H9 (cell line): ENCODE measurements around the gene LIPE. TPM values are rescaled to one million over a fixed set of nuclear protein-coding genes. Genes with fewer than 3 reads are reported as not detected.

Experiments
- DNase-seq: peaks from one replicate; pipeline ENCODE4 v3.0.0-alpha.2; 2017
- H2AFZ ChIP-seq: one replicate; pipeline ENCODE4 v1.6.1; 2013; ENCODE audit warnings: mild to moderate bottlenecking, low read length, control low read depth, moderate library complexity
- H2AK5ac ChIP-seq: 2 replicates; pipeline ENCODE4 v1.6.1; 2013; ENCODE audit warnings: low read length, control low read depth, mixed read lengths; ENCODE audit not compliant: insufficient read length
- H2BK120ac ChIP-seq: one replicate; pipeline ENCODE4 v1.6.1; 2013; ENCODE audit warnings: low read depth, mild to moderate bottlenecking, low read length, control low read depth, inconsistent platforms; ENCODE audit not compliant: poor library complexity, severe bottlenecking
- H2BK12ac ChIP-seq: 2 replicates; pipeline ENCODE4 v1.6.1; 2013; ENCODE audit warnings: low read length, control low read depth, mixed read lengths, low read depth; ENCODE audit not compliant: insufficient read length
- H2BK15ac ChIP-seq: 2 replicates; pipeline ENCODE4 v1.6.1; 2013; ENCODE audit warnings: low read depth, low read length, control low read depth
- H2BK20ac ChIP-seq: one replicate; pipeline ENCODE4 v1.6.1; 2013; ENCODE audit warnings: low read depth, mild to moderate bottlenecking, low read length, control low read depth, inconsistent platforms; ENCODE audit not compliant: poor library complexity, severe bottlenecking
- H2BK5ac ChIP-seq: 2 replicates; pipeline ENCODE4 v1.6.1; 2013; ENCODE audit warnings: low read length, control low read depth, mixed read lengths; ENCODE audit not compliant: insufficient read length
- H3K14ac ChIP-seq: 2 replicates; pipeline ENCODE4 v1.6.1; 2013; ENCODE audit warnings: low read length, control low read depth; ENCODE audit not compliant: insufficient read depth
- H3K18ac ChIP-seq: 2 replicates; pipeline ENCODE4 v1.6.1; 2013; ENCODE audit warnings: low read depth, mild to moderate bottlenecking, mixed read lengths, low read length, control low read depth; ENCODE audit not compliant: insufficient read length
- H3K23ac ChIP-seq: 2 replicates; pipeline ENCODE4 v1.6.1; 2013; ENCODE audit warnings: low read length, control low read depth, mixed read lengths, low read depth; ENCODE audit not compliant: insufficient read length
- H3K23me2 ChIP-seq: 2 replicates; pipeline ENCODE4 v1.6.1; 2013; ENCODE audit warnings: low read depth, mild to moderate bottlenecking, mixed read lengths, low read length, control low read depth; ENCODE audit not compliant: insufficient read length, poor library complexity, severe bottlenecking
- H3K27ac ChIP-seq: 2 replicates; pipeline ENCODE4 v1.5.1; 2013; ENCODE audit warnings: low read length, control low read depth, mixed read lengths, low read depth; ENCODE audit not compliant: insufficient read length
- H3K27me3 ChIP-seq: 2 replicates; pipeline ENCODE4 v1.6.1; 2013; ENCODE audit warnings: low read length, control low read depth, inconsistent platforms; ENCODE audit not compliant: insufficient read depth
- H3K4ac ChIP-seq: 2 replicates; pipeline ENCODE4 v1.6.1; 2013; ENCODE audit warnings: low read depth, mild to moderate bottlenecking, control low read depth, inconsistent platforms, low read length, moderate library complexity
- H3K4me1 ChIP-seq: 2 replicates; pipeline ENCODE4 v1.6.1; 2013; ENCODE audit warnings: low read length, control low read depth, inconsistent platforms; ENCODE audit not compliant: insufficient read depth
- H3K4me2 ChIP-seq: 2 replicates; pipeline ENCODE4 v1.6.1; 2013; ENCODE audit warnings: low read length, control low read depth, mixed read lengths; ENCODE audit not compliant: insufficient read length, insufficient read depth
- H3K56ac ChIP-seq: 2 replicates; pipeline ENCODE4 v1.6.1; 2013; ENCODE audit warnings: low read depth, mild to moderate bottlenecking, mixed read lengths, low read length, control low read depth; ENCODE audit not compliant: insufficient read length
- H3K79me1 ChIP-seq: 2 replicates; pipeline ENCODE4 v1.6.1; 2013; ENCODE audit warnings: low read depth, mild to moderate bottlenecking, moderate library complexity, low read length, control low read depth, inconsistent platforms; ENCODE audit not compliant: insufficient read depth, poor library complexity, severe bottlenecking
- H3K79me2 ChIP-seq: 2 replicates; pipeline ENCODE4 v1.6.1; 2013; ENCODE audit warnings: low read length, control low read depth, inconsistent platforms; ENCODE audit not compliant: insufficient read depth
- H3K9ac ChIP-seq: 2 replicates; pipeline ENCODE4 v1.6.1; 2013; ENCODE audit warnings: low read length, control low read depth, mixed read lengths; ENCODE audit not compliant: insufficient read length; ENCODE audit errors: extremely low read depth
- H3K9me3 ChIP-seq: one replicate; pipeline ENCODE4 v1.6.1; 2013; ENCODE audit warnings: low read depth, low read length, inconsistent platforms; ENCODE audit not compliant: control insufficient read depth
- H3T11ph ChIP-seq: one replicate; pipeline ENCODE4 v1.6.1; 2013; ENCODE audit warnings: mild to moderate bottlenecking, low read length, control low read depth, inconsistent platforms
- H4K20me1 ChIP-seq: one replicate; pipeline ENCODE4 v1.6.1; 2013; ENCODE audit not compliant: control insufficient read depth, insufficient read length, insufficient read depth
- H4K5ac ChIP-seq: 2 replicates; pipeline ENCODE4 v1.6.1; 2013; ENCODE audit warnings: low read depth, mild to moderate bottlenecking, mixed read lengths, low read length, control low read depth; ENCODE audit not compliant: insufficient read length
- H4K8ac ChIP-seq: replicated peaks from 2 replicates; pipeline ENCODE4 v1.6.1; 2013; ENCODE audit warnings: low read length, control low read depth, mixed read lengths, low read depth; ENCODE audit not compliant: insufficient read length
- H4K91ac ChIP-seq: 2 replicates; pipeline ENCODE4 v1.6.1; 2013; ENCODE audit warnings: low read depth, mild to moderate bottlenecking, moderate library complexity, mixed read lengths, low read length, control low read depth; ENCODE audit not compliant: insufficient read length
- H3K27ac Mint-ChIP-seq, 3 experiments: 2 replicates in 2 of 3; 3 replicates in 1 of 3; pipeline ENCODE4 v1.8.0; 2020 to 2021; ENCODE audit warnings: mixed read lengths in 3 of 3, mild to moderate bottlenecking in 1 of 3, moderate library complexity in 1 of 3
- H3K27me3 Mint-ChIP-seq: 2 replicates; pipeline ENCODE4 v1.8.0; 2021; ENCODE audit warnings: low read depth, mild to moderate bottlenecking, moderate library complexity, mixed read lengths
- H3K36me3 Mint-ChIP-seq, 3 experiments: 2 replicates in 2 of 3; 3 replicates in 1 of 3; pipeline ENCODE4 v1.8.0; 2020 to 2021; ENCODE audit warnings: low read depth in 3 of 3, mixed read lengths in 3 of 3; ENCODE audit not compliant: insufficient read depth in 1 of 3
- H3K4me1 Mint-ChIP-seq, 2 experiments: 2 replicates each; pipeline ENCODE4 v1.8.0; 2020; ENCODE audit warnings: mixed read lengths in 2 of 2
- H3K4me3 Mint-ChIP-seq, 2 experiments: 2 replicates in 1 of 2; 3 replicates in 1 of 2; pipeline ENCODE4 v1.8.0; 2020 to 2021; ENCODE audit warnings: mild to moderate bottlenecking in 2 of 2, mixed read lengths in 2 of 2, moderate library complexity in 1 of 2
- H3K9me3 Mint-ChIP-seq, 2 experiments: 2 replicates in 1 of 2; 3 replicates in 1 of 2; pipeline ENCODE4 v1.8.0; 2020; ENCODE audit warnings: mild to moderate bottlenecking in 2 of 2, mixed read lengths in 2 of 2, moderate library complexity in 1 of 2
- WGBS: extraction: QIAGEN DNeasy Blood & Tissue Kit; methylation state at CpG from one replicate; pipeline ENCODE4 v1.1.7; 2013; ENCODE audit warnings: missing lambda C conversion rate, low lambda C conversion rate, mixed read lengths; ENCODE audit not compliant: insufficient read length; ENCODE audit errors: extremely low coverage; 5-methylcytosine and 5-hydroxymethylcytosine counted together
- total RNA-seq: library from RNA; stranded (reverse); gene quantifications from 2 replicates; pipeline ENCODE4 v1.2.1, GENCODE V29; 2021
- TF ChIP-seq, protein P1 (sequence below): fragments of 200-600 bp; sonication (generic); conservative IDR thresholded peaks from 3 replicates; pipeline ENCODE4 v1.8.0; 2021; ENCODE audit warnings: antibody characterized with exemption, mild to moderate bottlenecking

Gene LIPE
- total RNA-seq, 1 experiment from 2014 or later = 6.3 TPM

DNA sequence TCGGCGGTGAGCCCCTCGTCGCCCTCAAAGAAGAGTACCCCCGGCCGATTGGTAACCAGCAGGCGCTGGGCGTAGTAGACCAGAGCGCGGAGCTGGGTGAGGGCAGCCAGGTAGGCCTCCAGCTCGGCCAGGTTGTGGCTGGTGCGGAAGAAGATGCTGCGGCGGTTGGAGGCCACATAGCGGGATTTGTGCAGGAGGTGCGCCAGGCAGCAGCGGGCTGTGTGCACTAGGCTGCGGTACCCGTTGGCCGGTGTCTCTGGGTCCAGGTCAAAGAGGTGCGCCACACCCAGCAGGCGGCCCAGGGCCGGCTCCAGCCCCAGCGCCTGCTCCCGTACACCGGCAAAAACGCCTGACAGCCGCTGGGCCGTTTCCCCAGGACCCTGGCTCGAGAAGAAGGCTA, 16.8 kb downstream of the LIPE start:
- Histone ChIP-seq H3K27ac (no peak overlapping the region), H2AK5ac (no peak overlapping the region), H2AFZ (no peak overlapping the region), H3K4me2 (no peak overlapping the region), H3K56ac (no peak overlapping the region), H3K9ac (no peak overlapping the region), H3K23me2 (no peaks in the 10 kb centered on the region), H4K5ac (no peak overlapping the region), H3K9me3 (no peaks in the 10 kb centered on the region), H2BK12ac (no peak overlapping the region), H4K91ac (no peak overlapping the region), H3K18ac (no peak overlapping the region), H3K27me3 (no peaks in the 10 kb centered on the region; the same call in 1 of the 2 replicates), H3K4me1 (no peaks in the 10 kb centered on the region), H3K79me1 (no peaks in the 10 kb centered on the region), H3K14ac (no peak overlapping the region), H2BK120ac (no peak overlapping the region), H3K4ac (no peak overlapping the region), H3K23ac (no peak overlapping the region), H2BK15ac (no peak overlapping the region), H3T11ph (no peak overlapping the region), H2BK5ac (no peak overlapping the region), H4K20me1 (no peaks in the 10 kb centered on the region), H2BK20ac (no peak overlapping the region), H4K8ac (no peak overlapping the region), H3K79me2 (no peaks in the 10 kb centered on the region)
- TF ChIP-seq, protein P1, sequence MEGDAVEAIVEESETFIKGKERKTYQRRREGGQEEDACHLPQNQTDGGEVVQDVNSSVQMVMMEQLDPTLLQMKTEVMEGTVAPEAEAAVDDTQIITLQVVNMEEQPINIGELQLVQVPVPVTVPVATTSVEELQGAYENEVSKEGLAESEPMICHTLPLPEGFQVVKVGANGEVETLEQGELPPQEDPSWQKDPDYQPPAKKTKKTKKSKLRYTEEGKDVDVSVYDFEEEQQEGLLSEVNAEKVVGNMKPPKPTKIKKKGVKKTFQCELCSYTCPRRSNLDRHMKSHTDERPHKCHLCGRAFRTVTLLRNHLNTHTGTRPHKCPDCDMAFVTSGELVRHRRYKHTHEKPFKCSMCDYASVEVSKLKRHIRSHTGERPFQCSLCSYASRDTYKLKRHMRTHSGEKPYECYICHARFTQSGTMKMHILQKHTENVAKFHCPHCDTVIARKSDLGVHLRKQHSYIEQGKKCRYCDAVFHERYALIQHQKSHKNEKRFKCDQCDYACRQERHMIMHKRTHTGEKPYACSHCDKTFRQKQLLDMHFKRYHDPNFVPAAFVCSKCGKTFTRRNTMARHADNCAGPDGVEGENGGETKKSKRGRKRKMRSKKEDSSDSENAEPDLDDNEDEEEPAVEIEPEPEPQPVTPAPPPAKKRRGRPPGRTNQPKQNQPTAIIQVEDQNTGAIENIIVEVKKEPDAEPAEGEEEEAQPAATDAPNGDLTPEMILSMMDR = no peak
- no peak for DNase-seq
- H3K27ac Mint-ChIP-seq = no peak overlapping the region
- H3K4me3 Mint-ChIP-seq = no peak overlapping the region
- H3K27me3 Mint-ChIP-seq = peaks cover 89% of the 10 kb centered on the region
- no CpG with 5 or more reads among the region's 30 CpGs for WGBS
- peaks cover 11 to 34% (median 20%) of the 10 kb centered on the region in 3 experiments; a peak in 6 of 7 replicates for H3K36me3 Mint-ChIP-seq
- H3K4me1 Mint-ChIP-seq = peaks cover 11 to 16% of the 10 kb centered on the region in 2 experiments; a peak in 3 of 4 replicates
- no peaks in the 10 kb centered on the region for H3K9me3 Mint-ChIP-seq
